NCI-H2171 treated with DMSO at 0.1 percent for 48 hours (cell line): ENCODE results near the gene PITX3.
"Not testable (repeated sequence)": the region's sequence is repeated elsewhere in the genome, so short reads cannot be mapped to it uniquely, and the experiment has no call there.

Experiments used
- DNase-seq: peaks from one replicate; lab custom pipeline; 2025; lab: John Stamatoyannopoulos, UW

Gene PITX3

GRCh38 chr10:102225646-102226541, 15.4 kb downstream of the PITX3 start, which contains the start of gene ELOVL3:
Gene ELOVL3 (plus strand): TSS chr10:102226299. CDS start chr10:102226549, 250 bp downstream.
- DNase-seq, result no peak

- DNase-seq, result no peak
These were observed 18.5 kb downstream of the PITX3 start for GRCh38 chr10:102222797-102223196.

- DNase-seq, result peak; percentile 22
These were observed 20.7 kb downstream of the PITX3 start for GRCh38 chr10:102220612-102221011.

GRCh38 chr10:102219370-102219769, 21.9 kb downstream of the PITX3 start:
- no peak for DNase-seq

GRCh38 chr10:102213599-102213998, 27.7 kb downstream of the PITX3 start:
- not testable (repeated sequence) for DNase-seq

- no peak for DNase-seq
These were observed 29.6 kb downstream of the PITX3 start for GRCh38 chr10:102211615-102212299.

GRCh38 chr10:102208311-102209035, 32.8 kb downstream of the PITX3 start:
- DNase-seq, result no peak

GRCh38 chr10:102202386-102202785, 38.9 kb downstream of the PITX3 start:
- no peak for DNase-seq

GRCh38 chr10:102200751-102201640, 40.3 kb downstream of the PITX3 start:
- DNase-seq, result no peak

GRCh38 chr10:102198027-102198426, 43.3 kb downstream of the PITX3 start:
- no peak for DNase-seq

GRCh38 chr10:102196893-102197292, 44.4 kb downstream of the PITX3 start:
- DNase-seq, result no peak

- DNase-seq, result no peak
These were observed 45.9 kb downstream of the PITX3 start for GRCh38 chr10:102195296-102195870.

GRCh38 chr10:102191956-102192355, 49.4 kb downstream of the PITX3 start:
- no peak for DNase-seq

- not testable (repeated sequence) for DNase-seq
These were observed 52.1 kb downstream of the PITX3 start for GRCh38 chr10:102188941-102189898.

- no peak for DNase-seq
These were observed 52.9 kb downstream of the PITX3 start for GRCh38 chr10:102188298-102188940.

GRCh38 chr10:102185811-102186527, 55.3 kb downstream of the PITX3 start:
- DNase-seq, result peak; percentile 80

- DNase-seq, result peak; percentile 11
These were observed 56.0 kb downstream of the PITX3 start for GRCh38 chr10:102185272-102185671.

GRCh38 chr10:102184606-102185005, 56.7 kb downstream of the PITX3 start:
- no peak for DNase-seq
